ENCODE data around the gene TTC28.
A peak's percentile ranks its signal among the peaks of the same experiment; 100 is the strongest.
"Not testable (repeated sequence)": the region's sequence is repeated elsewhere in the genome, so short reads cannot be mapped to it uniquely, and the experiment has no call there.

TTC28 gene

GRCh38 chr22:28478564-28478963, 201.1 kb downstream of the TTC28 start:
- DNase-seq: no peak

DNA sequence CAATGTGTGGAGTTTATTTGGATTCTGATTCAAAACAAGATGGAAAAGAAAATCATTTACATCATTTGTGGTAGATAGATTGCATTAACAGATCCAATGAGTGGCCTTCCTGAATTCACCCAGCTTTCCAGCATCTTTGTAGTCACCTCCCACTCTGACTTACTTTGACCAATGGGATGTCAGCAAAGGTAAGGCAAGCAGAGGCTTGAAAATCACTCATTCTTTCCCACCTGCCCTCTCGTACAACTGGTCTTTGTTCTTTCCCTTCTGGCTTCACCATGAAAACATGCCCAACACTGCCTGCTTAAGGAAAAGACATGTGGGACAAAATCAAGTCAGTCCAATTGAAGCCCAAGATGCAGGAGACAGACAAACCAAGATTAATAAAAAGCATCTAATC, 202.1 kb downstream of the TTC28 start:
- no peak for DNase-seq

- no peak for DNase-seq
These were observed 205.3 kb downstream of the TTC28 start for GRCh38 chr22:28474330-28474729.

DNA sequence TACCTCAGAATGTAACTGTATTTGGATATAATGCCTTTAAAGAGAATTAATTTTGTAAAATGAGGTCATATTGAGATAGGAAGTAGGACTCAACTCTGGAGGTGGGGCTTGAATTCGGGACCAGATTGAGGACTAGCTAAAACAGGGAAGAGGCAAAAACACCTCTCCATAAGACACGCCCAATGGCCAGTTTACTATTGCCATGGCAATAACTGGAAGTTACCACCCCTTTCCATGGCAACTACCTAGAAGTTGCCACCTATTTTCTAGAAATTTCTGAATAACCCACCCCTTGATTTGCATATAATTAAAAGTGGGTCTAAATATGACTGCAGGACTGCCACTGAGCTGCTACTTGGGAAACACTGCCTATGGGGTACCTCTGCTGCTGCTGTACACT, 206.4 kb downstream of the TTC28 start:
- no peak for DNase-seq

DNA sequence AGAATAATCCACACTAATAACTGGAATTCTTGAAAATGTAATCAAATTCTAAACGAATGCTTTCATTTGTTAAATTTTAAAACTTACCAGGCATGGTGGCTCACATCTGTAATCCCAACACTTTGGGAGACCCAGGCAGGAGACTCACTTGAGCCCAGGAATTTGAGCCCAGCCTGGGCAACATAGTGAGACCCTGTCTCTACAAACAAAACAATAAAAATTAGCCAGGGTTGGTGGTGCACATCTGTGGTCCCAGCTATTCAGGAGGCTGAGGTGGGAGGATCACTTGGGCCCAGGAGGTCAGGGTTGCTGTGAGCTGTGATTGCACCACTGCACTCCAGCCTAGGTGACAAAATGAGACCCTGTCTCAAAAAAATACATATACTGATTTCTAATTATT, 212.6 kb downstream of the TTC28 start:
- DNase-seq: not testable (repeated sequence)

DNA sequence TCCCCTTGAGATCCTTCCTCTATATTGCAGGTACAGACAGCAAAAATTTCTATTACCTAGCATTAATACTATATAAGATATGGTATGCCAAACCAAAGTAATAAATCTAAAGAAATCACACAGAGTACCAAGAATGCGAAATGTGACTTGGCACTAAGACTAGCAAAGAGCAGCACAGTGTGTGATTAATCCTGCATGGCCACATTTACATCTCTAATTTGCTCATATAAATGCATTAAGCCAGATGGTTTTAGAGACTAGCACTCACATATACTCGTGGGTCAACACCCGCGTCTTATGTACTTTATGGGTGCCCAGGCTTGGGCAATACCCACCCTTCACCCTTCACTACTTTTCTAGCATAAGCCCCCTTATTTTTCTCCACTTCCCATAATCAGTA, 213.2 kb downstream of the TTC28 start:
- no peak for DNase-seq

GRCh38 chr22:28465841-28466240, 213.8 kb downstream of the TTC28 start:
- no peak for DNase-seq

GRCh38 chr22:28464127-28464526, 215.5 kb downstream of the TTC28 start:
- DNase-seq: no peak

GRCh38 chr22:28463408-28463807, 216.2 kb downstream of the TTC28 start:
- not testable (repeated sequence) for DNase-seq

DNA sequence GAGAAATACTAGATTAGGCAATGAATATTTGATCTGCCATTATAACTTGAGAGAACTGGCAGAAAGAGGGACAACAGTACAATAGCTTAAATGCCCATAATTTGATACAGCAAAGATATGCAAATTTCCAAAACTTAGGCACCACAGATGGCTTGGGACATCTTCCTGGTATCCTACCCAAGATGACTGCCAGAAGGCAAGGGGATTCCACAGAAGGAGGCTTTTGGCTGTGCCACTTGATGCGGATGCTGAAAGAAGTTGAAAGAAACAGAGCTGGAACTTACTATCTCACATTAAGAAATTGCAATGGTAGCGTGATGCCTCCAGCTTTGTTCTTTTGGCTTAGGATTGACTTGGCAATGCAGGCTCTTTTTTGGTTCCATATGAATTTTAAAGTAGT, 216.7 kb downstream of the TTC28 start:
- no peak for DNase-seq

GRCh38 chr22:28462041-28462440, 217.6 kb downstream of the TTC28 start:
- no peak for DNase-seq

DNA sequence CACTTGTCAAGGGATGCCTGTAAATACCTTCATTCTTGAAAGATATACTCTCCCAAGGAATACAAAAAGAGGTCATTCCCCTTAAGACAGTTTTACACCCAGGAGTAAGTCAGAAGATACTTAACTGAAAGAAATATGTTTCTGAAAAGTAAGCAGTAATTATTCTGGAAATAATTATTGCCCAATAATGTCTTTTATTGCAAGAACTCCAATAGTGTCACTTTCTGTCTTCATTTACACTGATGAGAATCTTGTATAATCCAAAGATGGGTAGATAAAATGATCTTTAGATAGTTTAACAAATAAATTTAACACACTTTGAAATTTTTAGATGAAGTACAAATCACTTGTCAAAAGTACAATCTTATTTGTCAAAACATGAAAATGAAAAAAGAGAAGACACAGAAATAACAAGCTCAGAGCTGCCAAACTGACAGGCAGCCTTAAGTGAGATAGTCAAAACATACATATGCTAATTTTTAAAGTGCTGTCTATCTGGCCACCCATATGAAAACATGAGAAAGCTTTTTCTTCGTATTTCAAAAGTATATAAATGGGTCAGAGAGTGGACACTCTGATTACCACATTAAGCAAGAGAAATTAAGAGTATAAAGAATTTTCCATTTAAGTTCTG, 225.1 kb downstream of the TTC28 start:
- DNase-seq: no peak

DNA sequence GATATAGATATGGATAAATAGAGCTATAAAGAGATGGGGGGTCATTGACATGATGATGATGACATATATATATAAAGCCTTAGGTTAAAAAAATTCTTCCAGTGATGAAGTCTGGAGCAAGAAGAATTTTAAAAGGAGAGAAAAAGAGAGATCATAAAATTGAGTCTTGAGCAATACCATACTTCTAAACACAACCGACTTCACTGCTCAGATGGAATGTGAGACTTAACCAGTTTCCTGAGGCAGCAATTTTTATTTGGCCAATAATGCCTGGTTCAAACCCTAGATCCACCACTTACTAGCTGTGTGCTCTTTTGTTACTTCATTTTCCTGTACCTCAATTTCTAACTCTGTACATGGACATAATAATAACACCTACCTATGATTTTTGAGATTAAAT, 229.5 kb downstream of the TTC28 start:
- DNase-seq: no peak

GRCh38 chr22:28449041-28449440, 230.6 kb downstream of the TTC28 start:
- DNase-seq: no peak

- DNase-seq: no peak
These were observed 231.0 kb downstream of the TTC28 start for GRCh38 chr22:28448625-28449024.

GRCh38 chr22:28444659-28445058, 235.0 kb downstream of the TTC28 start:
- DNase-seq: no peak

DNA sequence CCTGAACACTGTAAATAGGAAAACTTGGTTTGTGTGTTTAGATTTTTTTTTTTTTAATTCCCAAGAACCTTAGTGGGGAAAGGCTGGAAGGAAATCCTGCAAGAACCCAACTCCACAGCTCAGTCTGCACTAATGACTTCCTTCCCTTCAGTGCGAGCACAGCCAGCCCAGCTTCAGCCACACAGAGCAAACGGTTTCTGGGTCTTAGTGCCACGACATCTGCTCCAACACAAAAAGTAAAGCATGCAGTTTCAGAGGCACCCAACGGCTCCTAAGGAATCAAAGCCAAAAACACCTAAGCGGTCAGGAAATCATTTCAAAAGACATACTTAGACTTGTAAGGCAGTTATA, 236.1 kb downstream of the TTC28 start:
- DNase-seq: no peak

DNA sequence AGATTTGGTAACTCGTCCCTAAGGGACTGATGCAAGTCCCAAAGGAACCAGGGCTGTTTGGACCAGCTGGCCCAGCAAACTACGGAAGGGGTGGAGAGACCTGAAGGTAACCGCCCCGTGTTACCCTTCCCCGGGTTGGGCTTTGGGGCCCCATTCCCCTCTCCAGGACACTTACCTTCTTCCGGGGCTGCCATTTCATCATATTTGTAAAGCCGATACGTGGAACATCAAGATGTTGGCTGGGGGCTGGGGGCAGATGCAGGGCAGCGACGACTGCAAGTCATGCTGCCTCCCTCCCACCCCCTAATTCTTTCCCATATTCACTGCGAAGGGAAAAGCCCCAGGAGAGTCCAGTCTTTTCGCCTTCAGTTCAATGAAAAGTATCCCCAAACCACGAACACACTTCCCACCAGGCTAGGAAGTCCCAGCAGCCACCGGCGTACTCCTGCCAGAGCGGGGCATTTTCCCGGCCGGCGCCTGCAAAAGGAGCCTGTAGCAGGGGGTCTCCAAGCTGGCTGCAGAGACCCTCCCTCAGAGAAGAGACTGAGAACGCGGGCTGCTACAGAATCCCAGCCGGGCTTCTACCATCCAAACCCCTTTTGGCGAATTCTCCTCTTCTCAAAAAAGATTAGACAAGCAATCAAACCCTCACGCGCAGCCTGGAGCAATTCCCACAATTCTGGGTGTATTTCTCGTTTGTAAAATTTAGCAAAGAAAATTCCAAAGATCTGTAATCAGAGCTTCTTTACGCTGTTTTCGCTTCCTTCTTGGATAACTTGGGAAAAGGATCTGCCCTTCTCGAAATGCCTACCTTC, 236.7 kb downstream of the TTC28 start:
- no peak for DNase-seq

GRCh38 chr22:28442264-28442710, 237.4 kb downstream of the TTC28 start:
- DNase-seq: peak; percentile 6 to 27 (median 27)

DNA sequence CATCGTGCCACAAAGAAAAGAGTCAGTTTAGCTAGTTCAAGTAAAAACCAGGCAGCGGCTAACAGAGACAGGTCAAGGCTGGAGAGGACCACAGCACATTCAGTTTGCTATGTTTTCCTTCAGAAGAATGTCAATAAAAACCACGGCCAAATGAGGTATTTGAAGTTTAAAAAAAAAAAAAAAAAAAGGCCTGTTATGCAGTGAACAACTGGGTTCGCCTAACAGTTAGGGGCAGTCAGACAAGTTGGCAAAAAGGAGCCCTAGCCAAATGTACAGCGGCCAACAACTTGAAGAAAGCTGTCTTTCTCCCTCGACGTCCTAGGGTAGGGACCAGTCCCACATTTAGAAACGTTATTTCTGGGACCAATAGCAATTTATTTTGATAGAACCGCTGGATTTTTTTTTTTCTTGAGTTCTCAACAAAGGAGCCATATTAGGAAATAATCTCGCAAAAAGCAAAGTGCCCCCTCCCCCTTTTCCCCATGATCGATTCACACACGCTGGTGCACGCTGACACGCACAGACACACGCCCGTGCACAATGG, 237.8 kb downstream of the TTC28 start:
- DNase-seq: no peak

GRCh38 chr22:28440592-28441390, 238.8 kb downstream of the TTC28 start:
- DNase-seq: no peak

DNA sequence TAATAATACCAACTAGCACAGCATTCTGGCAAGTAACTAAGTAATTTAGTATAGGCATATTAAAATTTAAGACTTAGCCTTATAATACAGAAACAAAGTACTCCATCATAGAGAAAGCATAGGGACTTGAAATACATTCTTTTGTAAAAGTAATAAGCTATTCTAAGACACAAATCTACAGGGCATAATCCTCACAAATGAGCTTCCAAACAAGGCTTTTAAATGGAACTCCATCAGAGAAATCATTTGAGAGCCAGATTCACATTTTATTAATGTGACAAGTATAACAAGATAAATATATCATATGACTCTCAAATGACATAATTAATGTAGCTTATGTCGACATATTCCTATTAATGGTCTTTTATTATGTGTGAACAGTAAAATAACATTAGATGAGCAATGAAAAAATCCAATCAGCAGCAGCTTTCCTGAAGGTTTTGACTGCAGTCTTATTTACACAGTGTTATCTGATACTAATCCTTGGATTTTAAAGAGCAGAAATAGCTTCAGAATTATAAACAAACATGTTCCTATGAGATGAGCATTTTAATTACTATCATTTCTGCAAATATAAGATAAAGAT, 241.4 kb downstream of the TTC28 start:
- DNase-seq: no peak

DNA sequence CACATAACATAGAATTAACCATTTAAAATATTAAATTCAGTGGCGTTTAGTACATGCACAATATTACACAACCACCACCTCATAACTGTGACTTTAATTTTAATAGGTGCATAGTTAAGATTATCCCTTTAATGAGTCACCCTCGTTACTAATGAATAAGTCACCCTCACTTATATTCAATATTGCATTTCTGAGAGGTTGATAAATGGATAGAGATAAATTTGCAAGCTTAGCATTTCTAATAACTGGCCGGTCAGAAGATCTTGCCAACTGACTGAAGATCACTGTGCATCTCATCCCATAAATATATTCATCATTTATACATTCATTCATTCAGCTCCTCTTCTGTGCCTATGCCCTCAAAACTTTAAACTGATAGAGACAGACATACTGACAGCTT, 243.7 kb downstream of the TTC28 start:
- no peak for DNase-seq
